ENCODE measurements around the gene FGF18.
"Not testable (repeated sequence)": the region's sequence is repeated elsewhere in the genome, so short reads cannot be mapped to it uniquely, and the experiment has no call there.

The FGF18 gene

DNA sequence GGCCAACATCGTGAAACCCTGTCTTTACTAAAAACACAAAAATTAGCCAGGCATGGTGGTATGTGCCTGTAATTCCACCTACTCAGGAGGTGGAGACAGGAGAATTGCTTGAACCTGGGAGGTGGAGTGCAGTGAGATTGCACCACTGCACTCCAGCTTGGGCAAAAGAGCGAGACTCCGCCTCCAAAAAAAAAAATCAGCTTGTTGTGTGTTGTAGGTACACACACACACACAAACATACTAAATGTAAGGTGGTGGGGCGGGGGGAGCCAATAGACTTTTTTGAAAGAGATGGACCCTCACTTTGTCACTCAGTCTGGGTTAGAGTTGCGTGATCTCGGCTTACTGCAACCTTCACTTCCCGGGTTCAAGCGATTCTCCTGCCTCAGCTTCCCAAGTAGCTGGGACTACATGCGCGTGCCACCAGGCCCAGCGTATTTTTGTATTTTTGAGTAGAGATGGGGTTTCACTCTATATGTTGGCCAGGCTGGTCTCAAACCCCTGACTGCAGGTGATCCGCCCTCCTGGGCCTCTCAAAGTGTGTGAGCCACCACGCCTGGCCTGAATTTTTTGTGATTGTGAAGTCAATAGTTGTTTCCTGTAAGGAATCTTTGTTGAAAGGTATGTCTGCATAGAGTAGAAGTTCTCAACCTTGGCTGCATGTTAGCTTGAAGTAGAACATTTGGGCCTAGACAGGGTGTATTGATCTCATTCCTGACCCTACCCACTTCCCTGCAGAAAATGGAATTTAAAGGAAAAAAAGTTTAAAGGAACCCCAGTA, 18.1 kb upstream of the FGF18 start:
- Histone ChIP-seq H3K4me1 (ENCODE audit: control insufficient read depth, low read depth, low read length) (no peaks in the 10 kb centered on the region), H3K36me3 (ENCODE audit: control insufficient read depth, low read depth, low read length) (peaks cover 77% of the 10 kb centered on the region)

DNA sequence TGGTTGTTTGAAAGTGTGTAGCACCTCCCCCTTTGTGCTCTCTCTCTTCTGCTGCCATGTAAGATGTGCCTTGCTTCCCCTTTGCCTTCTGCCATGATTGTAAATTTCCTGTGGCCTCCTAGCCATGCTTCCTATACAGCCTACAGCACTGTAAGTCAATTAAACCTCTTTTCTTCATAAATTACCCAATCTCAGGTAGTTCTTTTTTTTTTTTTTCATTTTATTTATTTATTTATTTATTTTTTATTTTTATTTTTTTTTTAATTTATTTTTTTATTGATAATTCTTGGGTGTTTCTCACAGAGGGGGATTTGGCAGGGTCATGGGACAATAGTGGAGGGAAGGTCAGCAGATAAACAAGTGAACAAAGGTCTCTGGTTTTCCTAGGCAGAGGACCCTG, 16.7 kb upstream of the FGF18 start:
- not testable (repeated sequence) for H3K27ac ChIP-seq (ENCODE audit: low read length); H3K9ac ChIP-seq (ENCODE audit: low read length); H3K9me3 ChIP-seq (ENCODE audit: control insufficient read depth, low read depth, low read length); H3K4me1 ChIP-seq (ENCODE audit: control insufficient read depth, low read depth, low read length); H3K27me3 ChIP-seq (ENCODE audit: control insufficient read depth, insufficient read depth, low read length); H3K4me3 ChIP-seq (ENCODE audit: low read length)
- H3K36me3 ChIP-seq (ENCODE audit: control insufficient read depth, low read depth, low read length): peaks cover 77% of the 10 kb centered on the region

More for the DNA sequence above, 18.1 kb upstream of the FGF18 start:
- no peaks in the 10 kb centered on the region for H3K9me3 ChIP-seq (ENCODE audit: control insufficient read depth, low read depth, low read length)
- H3K9ac ChIP-seq (ENCODE audit: low read length): no peak overlapping the region
- H3K27ac ChIP-seq (ENCODE audit: low read length): no peak overlapping the region
- no peaks in the 10 kb centered on the region for H3K27me3 ChIP-seq (ENCODE audit: control insufficient read depth, insufficient read depth, low read length)
- no peak overlapping the region for H3K4me3 ChIP-seq (ENCODE audit: low read length)

DNA sequence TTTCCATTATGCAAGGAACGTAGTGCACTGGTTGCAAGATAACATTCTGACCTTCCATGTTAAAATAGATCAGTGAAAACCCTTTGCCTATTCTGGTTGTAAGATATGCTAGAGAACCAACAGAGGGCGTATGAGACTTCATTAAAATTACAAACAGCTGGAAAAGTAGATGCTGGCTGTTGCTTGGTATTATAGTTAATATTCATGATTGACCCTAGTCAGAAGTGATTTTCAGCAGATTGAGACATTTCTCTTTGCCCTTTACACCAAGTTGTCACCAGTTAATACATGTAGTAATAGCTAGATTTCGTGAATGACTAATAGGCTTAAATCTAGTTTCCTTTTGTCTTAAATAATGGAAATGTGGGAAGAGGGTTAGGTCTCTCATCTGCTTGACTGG, 13.8 kb upstream of the FGF18 start:
- Histone ChIP-seq H3K9me3 (ENCODE audit: control insufficient read depth, low read depth, low read length) (no peaks in the 10 kb centered on the region), H3K27ac (ENCODE audit: low read length) (no peak overlapping the region)

DNA sequence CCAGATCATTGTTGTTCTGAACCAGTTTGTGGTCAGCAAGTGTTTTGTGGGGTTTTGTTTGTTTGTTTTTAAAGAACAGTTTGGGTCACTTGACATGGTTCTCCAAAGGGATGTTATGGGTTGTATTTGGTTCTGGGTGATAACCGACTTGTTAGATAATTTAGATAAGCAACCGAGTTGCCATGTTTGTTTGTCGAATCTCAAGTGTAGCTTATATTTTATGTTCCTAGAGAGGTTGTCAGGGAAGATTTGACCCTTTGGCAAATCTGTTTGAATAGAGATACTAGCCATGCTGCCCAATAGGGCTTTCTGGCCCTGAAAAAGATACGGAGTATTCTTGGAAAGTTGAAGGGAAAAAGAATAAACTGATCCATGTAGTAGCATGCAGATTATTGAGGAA, 12.2 kb upstream of the FGF18 start:
- no peak overlapping the region for H3K9ac ChIP-seq (ENCODE audit: low read length)
- no peaks in the 10 kb centered on the region for H3K27me3 ChIP-seq (ENCODE audit: control insufficient read depth, insufficient read depth, low read length)
- H3K4me1 ChIP-seq (ENCODE audit: control insufficient read depth, low read depth, low read length): no peaks in the 10 kb centered on the region
- H3K36me3 ChIP-seq (ENCODE audit: control insufficient read depth, low read depth, low read length): peaks cover 75% of the 10 kb centered on the region
- no peaks in the 10 kb centered on the region for H3K9me3 ChIP-seq (ENCODE audit: control insufficient read depth, low read depth, low read length)
- no peak overlapping the region for H3K4me3 ChIP-seq (ENCODE audit: low read length)
- H3K27ac ChIP-seq (ENCODE audit: low read length): no peak overlapping the region

More for the DNA sequence above, 13.8 kb upstream of the FGF18 start:
- no peak overlapping the region for H3K9ac ChIP-seq (ENCODE audit: low read length)
- no peaks in the 10 kb centered on the region for H3K27me3 ChIP-seq (ENCODE audit: control insufficient read depth, insufficient read depth, low read length)
- peaks cover 77% of the 10 kb centered on the region for H3K36me3 ChIP-seq (ENCODE audit: control insufficient read depth, low read depth, low read length)
- no peak overlapping the region for H3K4me3 ChIP-seq (ENCODE audit: low read length)
- H3K4me1 ChIP-seq (ENCODE audit: control insufficient read depth, low read depth, low read length): no peaks in the 10 kb centered on the region

DNA sequence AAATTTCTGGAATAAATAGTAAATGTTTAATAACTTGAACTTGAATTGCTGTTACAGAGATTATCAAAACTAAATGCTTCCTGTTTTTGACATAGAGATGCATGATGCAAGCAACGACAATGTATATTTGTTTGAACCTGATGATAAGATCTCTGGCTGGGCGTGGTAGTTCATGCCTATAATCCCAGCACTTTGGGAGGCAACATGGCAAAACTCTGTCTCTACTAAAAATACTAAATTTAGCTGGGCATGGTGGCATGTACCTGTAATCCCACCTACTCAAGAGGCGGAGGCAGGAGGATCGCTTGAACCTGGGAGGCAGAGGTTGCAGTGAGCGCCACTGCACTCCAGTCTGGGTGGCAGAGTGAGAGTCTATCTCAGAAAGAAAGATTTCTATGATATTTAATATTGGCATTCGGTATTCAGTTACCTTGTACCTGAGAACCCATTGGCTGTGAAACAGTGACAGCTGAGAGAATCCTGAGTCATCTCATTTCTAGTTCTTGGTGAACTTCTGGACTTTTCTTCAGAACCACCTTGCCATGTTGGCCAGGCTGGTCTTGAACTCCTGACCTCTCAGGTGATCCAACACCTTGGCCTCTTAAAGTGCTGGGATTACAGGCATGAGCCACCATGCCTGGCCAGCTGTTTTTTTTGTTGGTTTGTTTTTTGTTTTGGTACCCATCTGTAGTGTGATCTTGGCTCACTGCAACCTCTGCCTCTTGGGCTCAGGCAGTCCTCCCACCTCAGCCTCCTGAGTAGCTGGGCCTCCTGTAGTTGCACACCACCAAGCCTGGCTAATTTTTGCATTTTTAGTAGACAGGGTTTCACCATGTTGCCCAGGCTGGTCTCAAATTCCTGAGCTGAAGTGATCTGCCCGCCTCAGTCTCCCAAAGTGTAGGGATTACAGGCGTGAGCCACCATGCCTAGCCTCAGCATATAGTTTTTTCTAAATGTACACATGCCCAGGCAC, 10.0 kb upstream of the FGF18 start:
- Histone ChIP-seq H3K27ac (ENCODE audit: low read length) (no peak overlapping the region), H3K36me3 (ENCODE audit: control insufficient read depth, low read depth, low read length) (peaks cover 87% of the 10 kb centered on the region)

DNA sequence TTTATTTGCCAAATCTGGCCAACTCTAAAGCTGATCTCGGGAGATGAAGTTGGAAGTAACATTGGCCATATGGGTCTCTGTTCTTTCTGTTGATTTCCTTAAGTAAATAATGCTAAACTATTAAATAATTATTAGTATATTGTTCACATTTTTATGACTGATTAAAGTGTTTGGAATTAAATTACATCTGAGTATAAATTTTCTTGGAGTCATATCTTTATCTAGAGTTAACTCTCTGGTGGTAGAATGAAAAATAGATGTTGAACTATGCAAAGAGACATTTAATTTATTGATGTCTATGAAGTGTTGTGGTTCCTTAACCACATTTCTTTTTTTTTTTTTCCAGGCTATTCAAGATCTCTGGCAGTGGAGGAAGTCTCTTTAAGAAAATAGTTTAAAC, 9.3 kb upstream of the FGF18 start:
- no peak overlapping the region for H3K27ac ChIP-seq (ENCODE audit: low read length)
- H3K36me3 ChIP-seq (ENCODE audit: control insufficient read depth, low read depth, low read length): peaks cover 82% of the 10 kb centered on the region
- no peaks in the 10 kb centered on the region for H3K27me3 ChIP-seq (ENCODE audit: control insufficient read depth, insufficient read depth, low read length)
- no peak overlapping the region for H3K9ac ChIP-seq (ENCODE audit: low read length)
- H3K4me1 ChIP-seq (ENCODE audit: control insufficient read depth, low read depth, low read length): no peaks in the 10 kb centered on the region
- no peak overlapping the region for H3K4me3 ChIP-seq (ENCODE audit: low read length)
- no peaks in the 10 kb centered on the region for H3K9me3 ChIP-seq (ENCODE audit: control insufficient read depth, low read depth, low read length)

More for the DNA sequence above, 10.0 kb upstream of the FGF18 start:
- H3K27me3 ChIP-seq (ENCODE audit: control insufficient read depth, insufficient read depth, low read length): no peaks in the 10 kb centered on the region
- H3K9me3 ChIP-seq (ENCODE audit: control insufficient read depth, low read depth, low read length): no peaks in the 10 kb centered on the region
- no peaks in the 10 kb centered on the region for H3K4me1 ChIP-seq (ENCODE audit: control insufficient read depth, low read depth, low read length)
- no peak overlapping the region for H3K9ac ChIP-seq (ENCODE audit: low read length)
- no peak overlapping the region for H3K4me3 ChIP-seq (ENCODE audit: low read length)

DNA sequence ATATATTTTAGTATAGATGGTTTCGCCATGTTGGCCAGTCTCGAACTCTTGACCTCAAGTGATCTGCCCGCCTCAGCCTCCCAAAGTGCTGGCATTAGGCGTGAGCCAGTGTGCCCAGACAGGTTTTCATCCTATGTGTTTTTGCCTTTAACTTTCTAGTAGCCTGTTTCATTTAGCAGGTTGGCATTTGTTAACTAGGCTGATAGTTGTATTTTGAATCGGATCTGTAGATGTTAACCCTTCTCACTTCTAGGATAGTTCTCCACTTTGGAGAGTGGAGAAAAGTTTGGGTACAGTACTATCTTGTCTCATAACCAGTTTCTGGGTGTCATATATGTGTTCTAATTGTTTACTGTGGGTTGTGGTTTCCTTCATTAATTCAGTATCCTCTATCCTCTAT, 7.3 kb upstream of the FGF18 start:
- Histone ChIP-seq H3K4me3 (ENCODE audit: low read length) (no peak overlapping the region), H3K27me3 (ENCODE audit: control insufficient read depth, insufficient read depth, low read length) (no peaks in the 10 kb centered on the region), H3K4me1 (ENCODE audit: control insufficient read depth, low read depth, low read length) (no peaks in the 10 kb centered on the region), H3K9me3 (ENCODE audit: control insufficient read depth, low read depth, low read length) (no peaks in the 10 kb centered on the region), H3K27ac (ENCODE audit: low read length) (no peak overlapping the region), H3K9ac (ENCODE audit: low read length) (no peak overlapping the region), H3K36me3 (ENCODE audit: control insufficient read depth, low read depth, low read length) (peaks cover 62% of the 10 kb centered on the region)

DNA sequence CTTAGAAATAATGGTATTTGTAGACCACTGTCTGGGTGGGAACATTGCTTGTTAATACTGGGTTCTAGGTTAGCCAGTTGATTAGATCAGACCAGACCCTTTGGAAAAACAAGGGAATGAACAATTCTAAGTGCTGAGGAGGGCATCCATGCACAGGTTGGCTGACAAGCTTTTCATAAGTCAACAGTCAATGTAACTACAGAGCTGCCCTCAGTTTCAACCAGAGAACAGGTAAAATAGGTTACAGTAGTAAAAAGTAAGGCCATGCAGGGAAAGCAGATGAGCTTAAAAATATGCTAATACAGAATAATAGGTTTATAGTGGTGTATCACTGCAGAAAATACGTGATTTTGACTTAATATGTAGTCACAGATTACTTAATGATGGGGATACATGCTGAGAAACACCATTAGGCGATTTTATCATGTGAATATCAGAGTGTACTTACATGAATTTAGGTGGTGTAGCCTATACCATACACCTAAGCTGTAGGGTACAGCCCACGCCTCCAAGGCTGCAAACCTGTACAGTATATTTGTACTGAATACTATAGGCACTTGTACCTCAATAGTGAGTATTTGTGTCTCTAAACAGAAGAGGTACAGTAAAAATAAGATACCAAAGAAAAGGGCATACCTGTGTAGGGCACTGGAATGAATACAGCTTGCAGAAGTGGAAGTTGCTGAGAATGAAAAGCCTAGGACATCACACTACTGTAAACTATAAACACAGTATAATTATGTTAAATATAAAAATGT, 6.1 kb upstream of the FGF18 start:
- H3K27ac ChIP-seq (ENCODE audit: low read length): no peak overlapping the region
- H3K36me3 ChIP-seq (ENCODE audit: control insufficient read depth, low read depth, low read length): peaks cover 50% of the 10 kb centered on the region
- no peak overlapping the region for H3K9ac ChIP-seq (ENCODE audit: low read length)
- peaks cover 3% of the 10 kb centered on the region for H3K4me1 ChIP-seq (ENCODE audit: control insufficient read depth, low read depth, low read length)
- no peaks in the 10 kb centered on the region for H3K27me3 ChIP-seq (ENCODE audit: control insufficient read depth, insufficient read depth, low read length)
- no peaks in the 10 kb centered on the region for H3K9me3 ChIP-seq (ENCODE audit: control insufficient read depth, low read depth, low read length)
- H3K4me3 ChIP-seq (ENCODE audit: low read length): no peak overlapping the region

DNA sequence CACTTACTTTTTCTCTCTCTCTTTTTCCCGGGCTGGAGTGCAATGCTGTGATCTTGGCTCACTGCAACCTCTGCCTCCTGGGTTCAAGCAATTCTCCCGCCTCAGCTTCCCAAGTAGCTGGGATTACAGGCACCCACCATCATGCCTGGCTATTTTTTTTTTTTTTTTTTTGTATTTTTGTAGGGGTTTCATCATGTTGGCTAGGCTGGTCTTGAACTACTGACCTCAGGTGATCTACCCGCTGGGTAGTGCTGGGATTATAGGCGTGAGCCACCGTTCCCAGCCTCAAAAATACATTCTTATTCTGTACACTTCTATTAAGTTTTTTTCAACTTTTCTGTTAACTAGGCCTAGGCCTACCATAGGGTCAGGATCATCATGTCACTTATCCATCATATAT, 5.5 kb upstream of the FGF18 start:
- H3K27ac ChIP-seq (ENCODE audit: low read length); H3K9me3 ChIP-seq (ENCODE audit: control insufficient read depth, low read depth, low read length); H3K4me3 ChIP-seq (ENCODE audit: low read length); H3K4me1 ChIP-seq (ENCODE audit: control insufficient read depth, low read depth, low read length); H3K9ac ChIP-seq (ENCODE audit: low read length); H3K27me3 ChIP-seq (ENCODE audit: control insufficient read depth, insufficient read depth, low read length): not testable (repeated sequence)
- H3K36me3 ChIP-seq (ENCODE audit: control insufficient read depth, low read depth, low read length): peaks cover 44% of the 10 kb centered on the region

DNA sequence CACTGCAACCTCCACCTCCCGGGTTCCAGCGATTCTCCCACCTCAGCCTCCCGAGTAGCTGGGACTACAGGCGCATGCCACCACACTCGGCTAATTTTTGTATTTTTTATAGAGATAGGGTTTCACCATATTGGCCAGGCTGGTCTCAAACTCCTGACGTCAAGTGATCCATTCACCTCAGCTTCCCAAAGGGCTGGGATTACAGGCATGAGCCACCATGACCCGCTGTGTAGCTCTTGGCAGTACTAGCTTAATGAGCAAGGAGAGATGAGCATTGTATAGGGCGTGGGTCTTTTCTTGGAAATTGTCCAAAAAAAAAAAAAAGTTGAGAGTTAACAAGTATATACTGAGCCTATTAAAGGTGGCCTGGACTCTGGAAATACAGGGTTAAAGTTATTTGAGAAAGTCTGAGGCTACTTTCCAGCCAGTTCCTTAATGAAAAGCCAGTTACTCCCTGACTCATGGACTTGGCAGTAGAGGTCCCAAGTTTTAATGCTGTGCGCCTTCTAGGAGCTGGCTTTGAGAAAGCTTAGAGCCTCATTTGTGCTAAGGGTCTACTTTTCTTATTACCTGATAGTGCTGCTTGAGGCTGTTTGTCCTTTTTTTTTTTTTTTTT, 4.2 kb upstream of the FGF18 start:
- peaks cover 31% of the 10 kb centered on the region for H3K36me3 ChIP-seq (ENCODE audit: control insufficient read depth, low read depth, low read length)
- H3K9me3 ChIP-seq (ENCODE audit: control insufficient read depth, low read depth, low read length): no peaks in the 10 kb centered on the region
- H3K27ac ChIP-seq (ENCODE audit: low read length): no peak overlapping the region

More for the DNA sequence above, 4.2 kb upstream of the FGF18 start:
- Histone ChIP-seq H3K9ac (ENCODE audit: low read length) (no peak overlapping the region), H3K27me3 (ENCODE audit: control insufficient read depth, insufficient read depth, low read length) (peaks cover 12% of the 10 kb centered on the region), H3K4me1 (ENCODE audit: control insufficient read depth, low read depth, low read length) (peaks cover 5% of the 10 kb centered on the region), H3K4me3 (ENCODE audit: low read length) (no peak overlapping the region)

Measured in iPS-18a (cell line).